NCI-H226 (cell line): ENCODE results near the gene R3HDM2.

Experiments used
- DNase-seq: peaks from one replicate; pipeline ENCODE4 v3.0.0-alpha.2; 2015

The R3HDM2 gene

DNA sequence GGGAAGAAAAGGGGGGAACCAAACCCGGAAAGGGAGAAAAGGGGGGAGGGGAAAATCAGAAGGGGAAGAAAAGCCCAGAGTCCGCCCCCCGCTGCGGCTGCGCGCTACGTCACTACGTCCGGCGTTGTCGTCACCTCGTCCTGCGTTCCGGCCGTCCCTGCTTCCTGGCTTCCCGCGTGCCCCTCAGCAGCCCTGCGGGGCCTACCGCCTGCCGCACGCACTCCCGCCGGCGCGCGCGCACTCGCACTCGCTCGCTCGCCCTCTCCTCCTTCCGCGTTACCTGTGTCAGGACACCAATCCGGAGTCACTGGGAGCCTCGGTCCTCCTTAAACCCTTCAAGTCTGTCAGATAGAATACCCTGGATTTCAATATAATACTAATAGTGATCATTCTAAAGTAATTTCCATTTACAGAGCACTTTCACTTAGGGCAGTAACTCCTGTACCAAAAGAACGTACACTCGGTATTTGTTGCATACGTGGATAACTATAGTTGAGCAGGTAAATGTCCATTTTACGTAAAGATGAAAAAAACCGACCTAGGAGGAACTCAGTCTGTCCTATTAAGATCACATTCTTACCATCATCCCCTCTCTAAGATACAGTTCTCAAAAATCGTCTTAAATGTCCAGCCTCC, at the start of gene R3HDM2:
Gene R3HDM2 (minus strand): TSS at position 113 of the 636 bp plus-strand sequence. CDS start 120,615 bp downstream, outside the sequence.
- peak; percentile 97 for DNase-seq

DNA sequence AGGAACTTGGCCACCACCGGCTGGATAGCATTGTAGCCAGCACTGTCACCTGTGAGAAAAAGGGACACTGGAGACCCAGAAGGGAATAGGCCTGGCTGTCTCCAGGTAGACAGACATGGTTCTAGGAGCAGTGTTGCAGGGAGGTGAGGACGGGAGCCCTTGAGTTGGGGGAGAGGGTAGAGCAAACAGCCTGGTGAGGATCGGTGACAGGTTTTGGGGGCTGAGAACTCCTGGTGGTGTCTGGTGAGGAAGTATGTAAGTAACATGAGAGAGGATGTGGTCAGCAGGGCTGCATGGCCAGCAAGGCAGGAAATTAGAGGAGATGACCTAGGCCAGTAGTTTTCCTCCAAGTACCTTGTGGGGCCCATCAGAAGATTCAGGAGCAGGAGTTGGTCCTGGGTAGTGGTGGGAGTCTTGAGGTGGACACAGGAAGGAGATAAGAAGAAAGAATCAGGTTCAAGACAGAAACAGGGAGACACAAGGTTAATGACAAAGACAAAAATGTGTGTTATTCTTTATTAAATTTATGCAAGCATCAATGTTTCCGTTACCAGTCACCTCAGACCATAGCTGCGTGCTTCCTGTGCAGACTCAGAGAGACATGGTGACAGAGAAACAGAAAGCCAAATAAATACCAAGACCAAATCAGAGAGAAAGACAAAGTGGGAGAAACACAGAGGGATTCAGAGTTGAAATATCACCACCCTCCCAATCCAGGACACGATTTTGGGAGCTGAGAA, 48.7 kb upstream of the R3HDM2 start, which contains the start of gene ARHGAP9:
Gene ARHGAP9 (minus strand): TSS at position 491 of the 740 bp plus-strand sequence. CDS start 460 bp downstream, at position 31.
- peak; percentile 31 for DNase-seq

DNA sequence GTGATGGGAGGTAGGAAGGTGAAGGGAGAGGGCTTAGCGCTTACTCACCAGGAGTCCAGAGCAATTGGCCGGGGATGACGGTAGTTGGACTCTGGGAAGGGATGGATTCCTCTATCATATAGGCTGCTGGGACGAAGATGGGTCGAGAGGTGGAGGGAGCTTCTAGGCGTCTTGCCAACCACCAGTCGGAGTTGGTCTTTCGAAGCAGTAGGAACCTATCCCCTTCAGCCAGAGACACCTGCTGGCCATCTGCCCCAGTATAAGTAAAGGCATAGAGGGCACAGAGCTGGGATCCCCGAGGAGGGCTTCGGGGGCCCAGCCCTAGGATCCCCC, 48.2 kb upstream of the R3HDM2 start:
- no peak for DNase-seq

DNA sequence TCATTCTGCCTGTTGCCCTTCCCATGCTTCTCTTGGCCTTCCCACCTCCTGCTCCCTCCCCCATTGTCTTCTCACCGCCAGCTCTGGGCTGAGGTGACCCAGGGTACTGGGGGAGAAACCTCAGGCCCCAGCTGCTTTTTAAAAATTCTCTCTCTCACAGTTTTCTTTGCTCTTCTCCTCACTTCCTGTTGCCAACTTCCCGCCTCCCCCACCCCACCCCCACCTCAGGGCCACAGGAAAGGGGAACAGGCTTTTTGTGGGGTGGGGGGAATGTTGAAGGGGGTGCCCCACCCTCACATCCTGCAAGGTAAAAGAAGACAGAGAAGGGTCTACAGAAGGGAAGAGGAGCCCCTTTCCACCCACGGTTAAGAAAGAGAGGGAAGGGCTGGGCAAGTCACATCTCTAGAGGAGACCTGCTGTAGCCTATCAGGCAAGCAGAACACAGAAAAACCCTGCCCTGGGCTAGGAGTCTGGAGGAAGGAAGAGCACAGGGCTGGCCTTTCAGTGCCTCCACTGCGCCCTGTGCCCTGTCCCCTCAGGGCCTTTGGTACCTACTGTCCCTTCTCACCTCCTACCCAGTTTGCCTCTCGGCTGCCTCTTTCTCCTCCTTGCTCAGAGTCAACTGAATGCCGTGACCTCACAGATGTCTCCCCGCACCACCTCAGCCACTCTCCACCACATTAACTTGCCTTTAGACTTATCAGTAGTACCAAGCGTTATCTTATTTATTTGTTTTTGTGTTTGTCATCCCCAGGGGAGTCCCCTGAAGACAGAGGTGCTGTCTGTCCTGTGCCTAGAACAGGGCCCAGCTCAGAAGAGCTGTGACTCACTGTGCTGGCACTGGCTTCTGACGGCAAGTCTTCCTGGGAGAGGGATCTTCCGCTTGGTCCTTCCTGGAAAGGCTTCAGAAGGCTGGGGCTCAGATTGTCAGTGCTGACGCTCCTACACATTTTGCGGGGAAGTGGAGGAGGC, 47.2 kb upstream of the R3HDM2 start:
- peak; percentile 55 for DNase-seq

DNA sequence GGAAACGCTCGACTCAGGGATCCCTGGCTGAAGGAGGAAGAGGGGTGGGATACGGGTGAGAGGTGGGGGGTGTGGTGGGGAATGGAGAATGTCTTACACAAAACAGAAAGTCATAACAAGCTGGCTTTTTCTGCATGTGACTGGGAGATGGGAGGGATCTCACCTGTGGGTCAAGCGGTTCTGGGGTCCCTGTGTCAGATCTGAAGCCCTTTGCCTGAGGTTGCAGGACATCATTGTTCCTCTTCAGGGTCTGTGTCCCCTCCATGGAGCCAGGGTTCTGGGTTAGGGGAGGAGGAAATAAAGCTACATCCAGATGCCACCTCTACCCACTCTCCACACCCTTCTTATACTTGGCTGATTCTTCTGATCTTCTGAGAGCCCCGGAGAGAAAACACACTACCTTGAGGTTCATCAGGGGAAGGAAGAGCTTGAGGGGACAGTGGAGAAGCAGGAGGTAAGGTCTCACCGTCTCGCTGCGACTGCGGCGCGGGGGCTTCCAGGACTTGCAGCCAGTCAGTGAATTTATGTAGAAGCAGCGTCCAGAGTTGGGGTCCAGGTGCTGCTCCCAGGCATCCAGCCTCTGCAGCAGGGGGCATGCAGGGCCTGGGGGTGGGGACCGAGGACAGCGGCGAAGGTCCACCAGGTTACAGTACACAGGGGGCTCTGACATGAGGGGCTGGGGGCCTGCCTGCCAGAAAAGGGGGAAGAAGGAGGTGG, 46.3 kb upstream of the R3HDM2 start:
- no peak for DNase-seq

DNA sequence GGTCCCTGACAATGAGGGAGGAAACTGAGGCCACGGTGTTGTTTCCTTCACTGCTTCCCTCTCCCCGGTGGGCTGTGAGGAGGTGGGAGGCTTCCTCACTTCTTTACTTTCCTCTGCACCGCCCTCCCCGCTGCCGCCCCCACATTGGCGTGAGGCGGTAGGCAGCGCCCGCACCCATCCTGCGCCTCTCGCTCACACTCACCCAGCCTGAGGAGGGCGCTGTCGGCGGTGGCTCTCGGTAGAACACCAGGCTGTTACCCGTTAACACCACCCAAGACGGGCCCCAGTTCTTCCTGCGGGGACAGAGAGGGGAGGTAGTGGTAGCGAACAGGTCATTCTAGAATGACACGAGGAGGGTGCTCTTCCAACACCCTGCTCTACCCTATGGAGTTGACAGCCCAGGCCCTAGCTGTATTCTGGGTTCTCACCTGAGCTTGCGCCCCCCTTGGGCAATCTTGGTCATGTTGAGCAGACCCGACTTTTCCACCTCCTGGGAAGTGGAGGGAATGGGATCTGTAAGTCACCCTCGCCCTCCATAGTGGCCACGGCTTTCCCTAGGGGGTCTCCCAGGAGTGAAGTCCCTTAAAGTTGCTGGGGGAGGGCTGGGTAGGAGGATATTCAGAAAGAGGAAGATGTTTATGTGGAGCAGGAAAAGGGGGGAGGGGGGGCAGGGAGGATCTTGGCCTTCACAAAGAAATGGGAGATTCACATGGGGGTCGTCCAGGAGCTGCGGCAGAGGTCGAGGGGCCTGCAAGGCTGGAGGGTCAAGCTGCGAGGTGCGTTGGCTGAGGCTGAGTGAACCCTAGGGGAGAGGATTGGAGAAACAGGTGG, 45.5 kb upstream of the R3HDM2 start:
- no peak for DNase-seq

DNA sequence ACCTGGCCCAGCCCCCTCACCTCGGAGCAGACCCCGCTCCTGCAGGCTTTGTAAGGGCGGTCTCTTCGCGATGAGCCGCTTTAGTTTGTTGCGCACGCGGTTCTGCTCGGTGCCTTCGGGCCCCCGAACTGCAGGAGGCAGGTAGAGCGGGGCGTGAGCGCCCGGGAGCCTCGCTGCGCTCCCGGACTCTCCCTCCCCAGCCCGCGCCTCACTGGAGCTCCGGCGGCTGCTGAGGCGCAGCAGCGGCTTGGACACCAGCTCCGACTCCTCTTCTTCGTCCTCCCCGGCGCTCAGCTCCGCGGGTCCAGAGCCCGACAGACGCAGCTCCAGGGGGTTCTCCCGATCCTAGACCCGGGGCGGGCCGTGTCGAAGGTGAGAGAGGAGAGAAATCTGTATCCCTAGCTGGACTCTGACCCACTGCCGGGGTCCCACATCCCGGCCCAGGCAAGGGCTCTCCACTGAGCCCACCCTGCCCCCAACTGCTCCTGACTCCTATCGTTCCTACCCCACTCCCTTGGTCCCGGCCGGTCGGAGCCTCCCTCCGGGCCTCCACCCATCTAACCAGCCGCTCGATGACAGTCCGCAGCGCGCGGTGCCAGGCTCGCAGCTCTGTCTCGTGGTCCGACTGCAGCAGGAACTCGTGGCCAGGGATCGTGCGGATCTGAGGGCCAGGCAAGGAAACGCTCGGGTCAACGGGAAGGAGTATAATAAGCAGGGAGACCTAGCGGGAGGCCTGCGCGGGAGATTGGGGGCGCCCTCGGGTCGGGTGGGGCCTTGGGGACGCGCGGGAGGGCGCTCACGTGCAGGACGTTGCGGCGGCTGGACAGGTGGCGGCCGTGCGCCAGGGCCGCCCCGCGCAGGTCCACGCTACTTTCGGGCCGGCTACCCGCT, 44.7 kb upstream of the R3HDM2 start:
- no peak for DNase-seq

DNA sequence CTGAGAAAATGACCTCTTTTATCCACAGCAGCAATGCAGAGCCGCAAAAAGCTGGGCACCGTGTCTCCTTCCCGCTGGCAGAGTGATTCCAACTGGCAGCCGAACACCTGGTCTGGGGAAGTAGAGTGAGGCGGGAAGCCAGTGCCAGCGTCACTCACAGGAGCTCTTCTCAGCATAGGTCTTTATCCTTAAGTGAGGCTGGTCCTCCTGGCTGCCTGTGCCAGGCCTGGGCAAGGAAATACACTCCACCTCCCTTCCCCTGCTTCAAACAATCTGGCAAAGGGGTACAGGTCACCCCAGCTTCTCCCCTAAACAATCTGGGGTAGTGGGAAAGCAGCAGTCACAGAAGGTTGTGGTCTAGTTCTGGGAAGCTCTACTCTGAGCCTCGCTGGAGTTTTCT, 44.0 kb upstream of the R3HDM2 start:
- no peak for DNase-seq

DNA sequence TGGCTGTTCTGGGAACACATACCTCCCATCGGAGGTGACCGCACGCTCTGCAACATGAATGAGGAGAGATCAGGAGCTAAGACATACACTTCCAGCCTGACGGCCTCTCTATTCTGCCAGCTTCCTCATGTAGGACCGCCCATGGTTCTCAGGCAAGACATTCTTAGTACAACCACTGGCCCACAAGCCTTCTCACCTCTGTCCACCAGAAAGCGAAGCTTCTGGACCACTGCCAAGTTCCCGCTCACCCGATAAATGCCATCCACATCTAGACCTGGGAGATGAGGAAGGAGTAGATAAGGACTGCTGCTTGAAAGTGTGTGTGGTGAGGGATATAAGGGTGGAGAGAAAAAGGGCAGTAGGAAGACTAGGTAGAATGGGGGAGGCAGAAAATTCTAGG, 43.6 kb upstream of the R3HDM2 start:
- DNase-seq = no peak

DNA sequence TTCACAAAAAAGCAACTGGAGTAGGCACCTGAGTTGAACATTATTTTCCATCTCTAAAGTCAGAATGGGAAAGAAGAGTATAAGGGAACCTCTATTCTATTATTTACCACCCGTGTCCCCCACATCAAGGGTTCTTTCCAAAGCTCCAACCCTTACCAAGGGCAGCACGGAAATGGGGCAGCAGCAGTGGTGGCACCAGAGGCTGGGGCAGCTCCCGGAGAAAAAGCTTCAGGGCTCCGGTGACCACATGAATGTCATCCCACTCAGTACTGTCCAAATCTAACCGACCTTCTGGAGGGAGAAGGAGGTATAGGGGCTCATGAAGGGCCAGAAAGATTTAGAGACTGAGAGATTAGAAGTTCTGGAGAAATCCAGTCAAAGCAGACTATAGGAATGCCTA, 43.0 kb upstream of the R3HDM2 start:
- DNase-seq = no peak

DNA sequence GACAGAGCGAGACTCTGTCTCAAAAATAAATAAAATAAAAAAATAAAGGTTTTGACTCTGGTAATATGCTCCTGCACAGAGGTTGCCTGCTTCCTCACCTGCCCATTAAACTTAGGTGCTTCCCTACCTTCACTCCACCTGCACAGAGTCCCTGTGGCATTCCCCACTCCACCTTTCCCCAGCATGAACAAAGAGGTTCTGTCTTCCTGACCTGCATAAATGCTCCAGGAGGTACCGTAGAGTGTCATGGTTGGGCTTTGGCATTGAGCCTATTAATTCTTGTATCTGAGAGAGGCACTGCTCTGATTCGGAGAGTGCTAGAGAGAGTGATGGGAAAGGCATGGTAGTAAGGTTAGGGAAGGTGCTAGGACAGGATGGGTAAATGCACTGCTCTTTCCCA, 42.5 kb upstream of the R3HDM2 start:
- no peak for DNase-seq

DNA sequence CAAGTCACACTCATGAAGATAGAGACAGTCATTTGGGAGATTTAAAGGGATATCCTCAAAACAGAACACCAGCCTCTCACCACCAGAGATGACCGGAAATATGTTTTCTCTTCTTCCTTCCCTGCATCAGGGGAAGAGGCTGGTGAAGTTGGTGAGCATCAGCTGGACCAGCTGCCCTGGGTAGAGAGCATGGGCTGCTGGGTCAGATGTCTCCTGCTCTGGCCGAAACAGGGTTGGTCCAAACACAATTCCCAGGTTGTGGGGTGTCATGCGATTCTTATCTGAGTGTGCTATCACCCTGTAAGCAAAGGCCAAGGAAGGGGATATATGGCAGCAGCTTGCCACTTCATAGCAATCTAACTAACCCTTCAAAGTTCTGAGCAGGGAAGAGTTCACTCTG, 41.5 kb upstream of the R3HDM2 start:
- DNase-seq = no peak

DNA sequence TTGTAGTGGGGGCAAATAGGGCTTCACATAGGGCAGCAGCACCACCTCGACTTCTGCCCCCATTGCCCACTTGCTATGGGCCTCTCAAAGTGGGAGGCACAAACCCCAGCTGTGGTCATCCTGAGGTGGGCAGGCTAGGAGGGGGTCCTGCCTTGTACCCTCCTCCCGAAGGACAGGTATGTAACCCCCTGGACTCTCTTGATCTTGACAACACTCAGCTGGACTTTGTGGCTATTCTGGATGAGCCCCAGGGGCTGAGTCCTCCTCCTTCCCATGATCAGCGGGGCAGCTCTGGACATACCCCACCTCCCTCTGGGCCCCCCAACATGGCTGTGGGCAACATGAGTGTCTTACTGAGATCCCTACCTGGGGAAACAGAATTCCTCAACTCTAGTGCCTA, 40.8 kb upstream of the R3HDM2 start:
- DNase-seq = no peak

DNA sequence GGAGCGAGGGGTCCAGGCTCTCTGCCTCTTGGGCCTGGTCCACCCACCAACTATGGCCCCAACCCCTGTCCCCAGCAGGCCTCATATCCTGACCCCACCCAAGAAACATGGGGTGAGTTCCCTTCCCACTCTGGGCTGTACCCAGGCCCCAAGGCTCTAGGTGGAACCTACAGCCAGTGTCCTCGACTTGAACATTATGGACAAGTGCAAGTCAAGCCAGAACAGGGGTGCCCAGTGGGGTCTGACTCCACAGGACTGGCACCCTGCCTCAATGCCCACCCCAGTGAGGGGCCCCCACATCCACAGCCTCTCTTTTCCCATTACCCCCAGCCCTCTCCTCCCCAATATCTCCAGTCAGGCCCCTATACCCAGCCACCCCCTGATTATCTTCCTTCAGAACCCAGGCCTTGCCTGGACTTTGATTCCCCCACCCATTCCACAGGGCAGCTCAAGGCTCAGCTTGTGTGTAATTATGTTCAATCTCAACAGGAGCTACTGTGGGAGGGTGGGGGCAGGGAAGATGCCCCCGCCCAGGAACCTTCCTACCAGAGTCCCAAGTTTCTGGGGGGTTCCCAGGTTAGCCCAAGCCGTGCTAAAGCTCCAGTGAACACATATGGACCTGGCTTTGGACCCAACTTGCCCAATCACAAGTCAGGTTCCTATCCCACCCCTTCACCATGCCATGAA, 40.3 kb upstream of the R3HDM2 start:
- no peak for DNase-seq

DNA sequence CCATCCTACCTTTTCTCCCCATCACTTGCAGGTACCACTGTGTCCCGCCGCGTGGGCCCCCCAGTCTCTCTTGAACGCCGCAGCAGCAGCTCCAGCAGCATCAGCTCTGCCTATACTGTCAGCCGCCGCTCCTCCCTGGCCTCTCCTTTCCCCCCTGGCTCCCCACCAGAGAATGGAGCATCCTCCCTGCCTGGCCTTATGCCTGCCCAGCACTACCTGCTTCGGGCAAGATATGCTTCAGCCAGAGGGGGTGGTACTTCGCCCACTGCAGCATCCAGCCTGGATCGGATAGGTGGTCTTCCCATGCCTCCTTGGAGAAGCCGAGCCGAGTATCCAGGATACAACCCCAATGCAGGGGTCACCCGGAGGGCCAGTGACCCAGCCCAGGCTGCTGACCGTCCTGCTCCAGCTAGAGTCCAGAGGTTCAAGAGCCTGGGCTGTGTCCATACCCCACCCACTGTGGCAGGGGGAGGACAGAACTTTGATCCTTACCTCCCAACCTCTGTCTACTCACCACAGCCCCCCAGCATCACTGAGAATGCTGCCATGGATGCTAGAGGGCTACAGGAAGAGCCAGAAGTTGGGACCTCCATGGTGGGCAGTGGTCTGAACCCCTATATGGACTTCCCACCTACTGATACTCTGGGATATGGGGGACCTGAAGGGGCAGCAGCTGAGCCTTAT, 39.6 kb upstream of the R3HDM2 start:
- DNase-seq = no peak

DNA sequence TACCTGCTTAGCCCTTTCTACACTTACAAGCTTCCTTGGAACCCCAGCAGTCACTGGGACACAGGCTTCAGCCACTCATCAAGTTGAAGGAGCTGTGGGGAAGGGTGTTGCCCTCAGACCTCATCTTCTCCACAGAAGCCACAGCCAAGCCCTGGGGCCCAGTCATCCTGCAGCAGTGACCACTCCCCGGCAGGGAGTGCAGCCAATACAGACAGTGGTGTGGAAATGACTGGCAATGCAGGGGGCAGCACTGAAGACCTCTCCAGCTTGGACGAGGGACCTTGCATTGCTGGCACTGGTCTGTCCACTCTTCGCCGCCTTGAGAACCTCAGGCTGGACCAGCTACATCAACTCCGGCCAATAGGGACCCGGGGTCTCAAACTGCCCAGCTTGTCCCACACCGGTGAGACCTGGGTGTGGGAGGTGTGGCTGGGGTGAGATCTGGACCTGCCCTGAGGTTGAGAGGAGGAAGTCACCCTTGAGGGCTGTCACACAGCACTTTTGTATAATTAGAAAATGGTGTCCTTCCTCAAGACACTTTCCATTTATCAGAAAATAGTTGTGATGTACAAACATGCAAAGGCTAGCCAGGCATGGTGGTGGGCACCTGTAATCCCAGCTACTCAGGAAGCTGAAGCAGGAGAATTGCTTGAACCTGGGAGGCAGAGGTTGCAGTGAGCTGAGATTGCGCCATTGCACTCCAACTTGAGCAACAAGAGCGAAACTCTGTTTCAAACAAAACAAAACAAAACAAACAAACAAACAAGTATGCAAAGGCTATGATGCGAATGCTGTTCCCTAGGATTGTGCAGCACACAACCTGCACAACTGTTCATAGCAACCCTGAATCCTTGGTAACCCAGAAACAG, 38.7 kb upstream of the R3HDM2 start:
- no peak for DNase-seq

DNA sequence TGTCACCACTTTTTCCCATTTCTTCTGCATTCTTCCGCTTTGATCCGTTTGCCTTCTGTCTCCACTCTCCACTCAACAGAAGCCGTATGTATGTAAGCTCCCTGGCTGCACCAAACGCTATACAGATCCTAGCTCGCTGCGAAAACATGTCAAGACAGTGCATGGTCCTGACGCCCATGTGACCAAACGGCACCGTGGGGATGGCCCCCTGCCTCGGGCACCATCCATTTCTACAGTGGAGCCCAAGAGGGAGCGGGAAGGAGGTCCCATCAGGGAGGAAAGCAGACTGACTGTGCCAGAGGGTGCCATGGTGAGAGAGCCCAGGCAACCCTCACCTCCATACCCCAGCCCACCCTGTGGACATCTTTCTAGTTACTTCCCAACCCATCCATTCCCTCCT, 37.1 kb upstream of the R3HDM2 start:
- no peak for DNase-seq

DNA sequence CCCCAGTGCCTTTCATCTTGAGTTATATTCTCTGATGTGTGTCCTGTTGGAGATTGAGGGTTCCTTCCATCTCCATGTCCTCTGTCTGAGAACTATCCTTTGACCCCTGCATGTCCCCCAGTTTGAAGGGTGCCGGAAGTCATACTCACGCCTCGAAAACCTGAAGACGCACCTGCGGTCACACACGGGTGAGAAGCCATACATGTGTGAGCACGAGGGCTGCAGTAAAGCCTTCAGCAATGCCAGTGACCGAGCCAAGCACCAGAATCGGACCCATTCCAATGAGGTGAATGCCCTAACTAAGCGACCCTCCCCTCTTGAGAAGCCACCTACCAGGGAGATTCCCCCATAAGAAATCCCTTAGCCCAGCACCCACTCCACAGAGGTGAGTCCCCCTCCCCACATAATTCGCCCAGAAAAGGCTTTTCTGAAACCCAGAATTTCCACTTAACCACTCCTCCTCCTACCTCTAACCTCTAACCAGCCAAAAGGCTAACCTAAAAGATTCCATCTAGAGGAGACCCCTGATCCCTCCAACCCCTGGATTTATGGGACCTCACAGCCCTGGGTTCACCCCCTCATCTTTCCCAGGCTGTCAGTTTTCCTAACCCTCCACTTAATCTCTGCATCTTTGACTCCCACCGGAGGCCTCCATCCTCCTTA, 36.5 kb upstream of the R3HDM2 start:
- DNase-seq = no peak
